Skeletal muscle satellite cell (primary cell): Measurements from ENCODE around the gene C4A.

ENCODE experiments used
- H3K27me3 ChIP-seq: 2 replicates; pipeline ENCODE4 v1.7.0; 2013; ENCODE audit warnings: low read length; ENCODE audit not compliant: control insufficient read depth, insufficient read depth
- H3K36me3 ChIP-seq: 2 replicates; pipeline ENCODE4 v1.7.0; 2013; ENCODE audit warnings: mild to moderate bottlenecking, control low read depth, low read length; ENCODE audit not compliant: insufficient read depth
- H3K4me1 ChIP-seq: 2 replicates; pipeline ENCODE4 v1.7.0; 2013; ENCODE audit warnings: low read length; ENCODE audit not compliant: control insufficient read depth, insufficient read depth
- H3K4me2 ChIP-seq: 2 replicates; pipeline ENCODE4 v1.7.0; 2013; ENCODE audit warnings: mild to moderate bottlenecking, low read length
- H3K4me3 ChIP-seq: 2 replicates; pipeline ENCODE4 v1.7.0; 2013; ENCODE audit warnings: low read length
- H3K9ac ChIP-seq: 2 replicates; pipeline ENCODE4 v1.7.0; 2013; ENCODE audit warnings: mild to moderate bottlenecking, low read depth, low read length, moderate library complexity
- H3K9me3 ChIP-seq: replicated peaks from 2 replicates; pipeline ENCODE4 v1.7.0; 2013; ENCODE audit warnings: mild to moderate bottlenecking, control low read depth, low read length

The C4A gene

GRCh38 chr6:31963921-31964320 is 17.9 kb upstream of the C4A start:
- Histone ChIP-seq H3K4me1 (peaks cover 6% of the 10 kb centered on the region), H3K4me3 (no peak overlapping the region), H3K9me3 (no peaks in the 10 kb centered on the region), H3K36me3 (peaks cover 70% of the 10 kb centered on the region), H3K27me3 (no peaks in the 10 kb centered on the region), H3K4me2 (no peak overlapping the region), H3K9ac (no peak overlapping the region)

DNA sequence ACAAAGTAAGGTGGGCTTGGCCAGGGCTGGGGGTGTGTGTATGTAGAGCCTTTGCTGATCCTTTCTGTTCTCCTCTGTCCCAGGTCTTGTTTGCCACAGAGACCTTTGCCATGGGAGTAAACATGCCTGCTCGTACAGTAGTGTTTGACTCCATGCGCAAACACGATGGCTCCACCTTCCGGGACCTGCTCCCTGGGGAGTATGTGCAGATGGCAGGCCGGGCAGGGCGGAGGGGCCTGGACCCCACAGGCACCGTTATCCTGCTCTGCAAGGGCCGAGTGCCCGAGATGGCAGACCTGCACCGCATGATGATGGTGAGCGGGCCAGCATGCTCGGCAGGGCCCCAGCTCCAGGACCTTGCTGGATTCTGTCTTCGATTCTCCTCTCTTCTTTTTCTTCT is 16.2 kb upstream of the C4A start:
- Histone ChIP-seq H3K9me3 (no peaks in the 10 kb centered on the region), H3K36me3 (peaks cover 80% of the 10 kb centered on the region), H3K4me2 (no peak overlapping the region), H3K4me3 (no peak overlapping the region), H3K4me1 (peaks cover 10% of the 10 kb centered on the region), H3K9ac (no peak overlapping the region), H3K27me3 (no peaks in the 10 kb centered on the region)

DNA sequence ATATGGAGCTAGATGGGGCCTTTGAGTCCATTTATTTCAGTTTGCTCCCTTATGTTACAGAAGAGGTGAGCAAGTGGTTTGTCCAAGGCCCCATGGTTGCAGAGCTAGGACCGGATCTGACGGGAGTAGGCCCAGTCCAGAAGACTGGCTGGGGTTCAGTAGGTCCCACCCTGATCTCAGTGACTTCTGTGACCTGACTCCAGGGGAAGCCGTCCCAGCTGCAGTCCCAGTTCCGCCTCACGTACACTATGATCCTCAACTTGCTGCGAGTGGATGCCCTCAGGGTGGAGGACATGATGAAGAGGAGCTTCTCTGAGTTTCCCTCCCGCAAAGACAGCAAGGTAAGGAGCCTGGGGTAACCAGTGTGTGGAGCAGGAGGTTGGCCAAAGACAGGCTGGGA is 15.4 kb upstream of the C4A start:
- Histone ChIP-seq H3K4me1 (peaks cover 19% of the 10 kb centered on the region), H3K36me3 (peaks cover 72% of the 10 kb centered on the region), H3K4me2 (no peak overlapping the region), H3K27me3 (no peaks in the 10 kb centered on the region), H3K4me3 (no peak overlapping the region), H3K9me3 (no peaks in the 10 kb centered on the region), H3K9ac (no peak overlapping the region)

DNA sequence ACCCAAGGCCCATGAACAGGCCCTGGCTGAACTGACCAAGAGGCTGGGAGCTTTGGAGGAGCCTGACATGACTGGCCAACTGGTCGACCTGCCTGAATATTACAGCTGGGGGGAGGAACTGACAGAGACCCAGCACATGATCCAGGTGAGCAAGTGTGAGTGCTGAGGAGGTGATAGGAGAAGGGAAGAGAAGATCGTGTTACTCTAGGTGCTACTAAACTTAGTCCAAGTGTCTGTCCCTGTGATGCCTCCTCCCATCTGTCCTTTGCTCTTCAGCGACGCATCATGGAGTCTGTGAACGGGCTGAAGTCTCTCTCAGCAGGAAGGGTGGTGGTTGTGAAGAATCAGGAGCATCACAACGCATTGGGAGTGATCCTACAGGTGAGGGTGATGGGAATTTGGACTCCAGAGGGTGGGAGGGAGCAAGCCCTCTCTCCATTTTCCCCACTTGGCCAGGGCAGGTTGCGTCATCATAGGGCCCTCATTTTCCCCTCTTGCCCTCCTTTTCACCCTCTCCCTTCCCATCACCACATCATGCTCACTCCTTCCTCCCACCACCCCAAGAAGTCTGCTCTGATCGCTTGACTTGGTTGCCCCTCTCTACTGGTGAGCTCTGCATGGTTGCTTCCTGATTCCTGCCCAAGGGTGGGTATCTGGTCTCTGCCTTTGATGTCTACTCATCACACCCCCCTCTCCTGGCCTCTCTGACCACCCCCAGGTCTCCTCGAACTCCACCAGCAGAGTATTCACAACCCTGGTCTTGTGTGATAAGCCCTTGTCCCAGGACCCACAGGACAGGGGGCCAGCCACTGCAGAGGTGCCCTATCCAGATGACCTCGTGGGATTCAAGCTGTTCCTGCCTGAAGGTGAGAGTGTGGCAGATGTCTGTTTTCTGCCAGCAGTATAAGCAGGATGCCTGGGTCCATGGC is 14.6 kb upstream of the C4A start:
- Histone ChIP-seq H3K9me3 (no peaks in the 10 kb centered on the region), H3K9ac (no peak overlapping the region), H3K4me1 (peaks cover 19% of the 10 kb centered on the region), H3K4me2 (no peak overlapping the region), H3K36me3 (peaks cover 65% of the 10 kb centered on the region), H3K27me3 (no peaks in the 10 kb centered on the region), H3K4me3 (no peak overlapping the region)

DNA sequence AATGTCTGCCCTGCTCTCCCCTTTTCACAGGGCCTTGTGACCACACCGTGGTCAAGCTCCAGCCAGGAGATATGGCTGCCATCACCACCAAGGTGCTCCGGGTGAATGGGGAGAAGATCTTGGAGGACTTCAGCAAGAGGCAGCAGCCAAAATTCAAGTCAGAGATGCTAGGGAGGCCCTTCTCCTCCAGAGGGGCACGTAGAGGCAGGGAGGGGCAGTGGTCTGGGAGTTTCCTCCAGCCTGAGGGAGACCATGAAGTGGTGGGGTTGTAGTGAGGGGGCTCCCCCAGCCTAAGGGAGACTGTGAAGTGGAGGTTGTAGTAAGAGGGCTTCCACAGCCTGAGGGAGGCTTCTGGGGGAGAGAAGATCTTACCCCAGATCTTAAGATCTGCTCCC is 13.9 kb upstream of the C4A start:
- Histone ChIP-seq H3K27me3 (no peaks in the 10 kb centered on the region), H3K4me1 (peaks cover 21% of the 10 kb centered on the region), H3K4me2 (no peak overlapping the region), H3K4me3 (no peak overlapping the region), H3K36me3 (peaks cover 58% of the 10 kb centered on the region), H3K9ac (no peak overlapping the region), H3K9me3 (no peaks in the 10 kb centered on the region)

GRCh38 chr6:31968326-31968725 is 13.5 kb upstream of the C4A start:
- H3K4me1 ChIP-seq = peaks cover 25% of the 10 kb centered on the region
- H3K27me3 ChIP-seq = no peaks in the 10 kb centered on the region
- no peak overlapping the region for H3K4me3 ChIP-seq
- no peak overlapping the region for H3K9ac ChIP-seq
- peaks cover 57% of the 10 kb centered on the region for H3K36me3 ChIP-seq
- H3K4me2 ChIP-seq = no peak overlapping the region
- H3K9me3 ChIP-seq = no peaks in the 10 kb centered on the region

DNA sequence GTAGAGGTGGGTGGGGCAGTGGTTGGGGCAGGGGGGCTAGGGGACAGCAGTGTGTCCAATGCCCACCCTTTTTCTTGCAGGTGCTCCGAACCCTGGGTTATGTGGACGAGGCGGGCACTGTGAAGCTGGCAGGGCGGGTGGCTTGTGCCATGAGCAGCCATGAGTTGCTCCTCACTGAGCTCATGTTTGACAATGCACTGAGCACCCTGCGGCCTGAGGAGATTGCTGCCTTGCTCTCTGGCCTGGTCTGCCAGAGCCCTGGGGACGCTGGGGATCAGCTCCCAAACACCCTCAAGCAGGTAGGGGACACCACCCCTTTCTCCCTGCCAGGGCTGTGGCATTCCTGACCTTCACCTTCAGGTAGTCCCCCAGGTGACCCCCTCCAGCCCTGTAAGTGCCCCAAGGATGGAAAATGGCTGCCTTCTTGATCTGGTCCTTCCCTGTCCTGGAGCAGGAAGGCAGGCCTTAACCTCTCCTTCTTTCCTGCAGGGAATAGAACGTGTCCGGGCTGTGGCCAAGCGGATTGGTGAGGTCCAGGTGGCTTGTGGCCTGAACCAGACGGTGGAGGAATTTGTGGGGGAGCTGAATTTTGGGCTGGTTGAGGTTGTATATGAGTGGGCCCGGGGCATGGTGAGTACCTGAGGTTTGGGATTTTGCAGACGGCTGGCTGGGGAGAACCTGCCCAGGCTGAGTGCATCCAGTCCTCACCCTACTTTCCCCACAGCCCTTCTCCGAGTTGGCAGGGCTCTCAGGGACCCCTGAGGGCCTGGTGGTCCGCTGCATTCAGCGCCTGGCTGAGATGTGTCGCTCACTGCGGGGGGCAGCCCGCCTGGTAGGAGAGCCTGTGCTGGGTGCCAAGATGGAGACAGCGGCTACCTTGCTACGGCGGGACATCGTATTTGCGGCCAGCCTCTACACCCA is 12.8 kb upstream of the C4A start:
- H3K9me3 ChIP-seq = no peaks in the 10 kb centered on the region
- peaks cover 49% of the 10 kb centered on the region for H3K36me3 ChIP-seq
- no peak overlapping the region for H3K4me2 ChIP-seq
- H3K4me3 ChIP-seq = no peak overlapping the region
- H3K9ac ChIP-seq = no peak overlapping the region
- H3K4me1 ChIP-seq = peaks cover 28% of the 10 kb centered on the region
- H3K27me3 ChIP-seq = no peaks in the 10 kb centered on the region

DNA sequence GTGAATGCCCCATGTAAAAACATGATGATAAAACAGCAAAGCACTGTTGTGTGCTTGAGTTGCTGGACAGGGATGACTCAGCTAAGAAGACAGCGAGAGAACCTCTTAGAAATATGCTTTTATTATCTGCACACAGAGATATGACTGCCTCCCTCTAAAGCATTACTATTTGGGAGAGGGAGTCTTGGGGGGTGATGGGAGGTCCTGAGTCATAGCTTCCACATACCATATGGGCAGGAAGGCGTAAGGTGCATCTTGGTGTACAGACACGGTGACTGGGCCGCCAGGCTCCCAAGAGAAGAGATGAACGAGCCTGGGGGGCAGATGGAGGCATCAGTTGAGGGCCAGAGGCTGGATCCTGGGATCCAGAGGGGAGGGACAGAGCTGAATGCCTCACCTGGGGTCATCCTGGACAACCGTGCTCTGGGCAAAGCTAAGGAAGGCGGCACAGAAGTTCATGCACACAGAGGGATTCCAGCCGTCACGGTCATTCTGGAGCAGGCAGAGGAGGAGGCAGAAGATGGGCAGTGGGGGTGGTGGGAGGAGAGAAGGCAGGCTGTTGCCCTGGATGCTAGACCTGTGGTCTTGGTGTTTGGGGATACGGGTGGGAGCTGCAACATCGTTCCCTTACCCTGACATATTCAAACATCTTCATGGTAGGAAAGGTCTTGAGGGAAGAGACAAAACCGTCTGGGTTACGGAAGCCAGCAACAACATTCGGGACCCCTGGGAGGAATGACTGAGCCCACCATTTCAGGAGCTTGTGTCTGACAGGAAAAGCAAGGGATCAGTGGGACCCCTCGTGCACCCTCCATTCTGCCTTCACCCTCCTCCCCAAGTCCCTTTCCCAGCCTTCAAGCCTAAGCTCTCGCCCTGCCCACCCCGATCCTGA is 11.9 kb upstream of the C4A start:
- peaks cover 44% of the 10 kb centered on the region for H3K36me3 ChIP-seq
- no peaks in the 10 kb centered on the region for H3K9me3 ChIP-seq
- peak overlapping the region; percentile 95 for H3K4me2 ChIP-seq
- H3K9ac ChIP-seq = peak overlapping the region; percentile 93
- H3K27me3 ChIP-seq = no peaks in the 10 kb centered on the region
- peak overlapping the region; percentile 91 for H3K4me3 ChIP-seq
- peaks cover 28% of the 10 kb centered on the region for H3K4me1 ChIP-seq

DNA sequence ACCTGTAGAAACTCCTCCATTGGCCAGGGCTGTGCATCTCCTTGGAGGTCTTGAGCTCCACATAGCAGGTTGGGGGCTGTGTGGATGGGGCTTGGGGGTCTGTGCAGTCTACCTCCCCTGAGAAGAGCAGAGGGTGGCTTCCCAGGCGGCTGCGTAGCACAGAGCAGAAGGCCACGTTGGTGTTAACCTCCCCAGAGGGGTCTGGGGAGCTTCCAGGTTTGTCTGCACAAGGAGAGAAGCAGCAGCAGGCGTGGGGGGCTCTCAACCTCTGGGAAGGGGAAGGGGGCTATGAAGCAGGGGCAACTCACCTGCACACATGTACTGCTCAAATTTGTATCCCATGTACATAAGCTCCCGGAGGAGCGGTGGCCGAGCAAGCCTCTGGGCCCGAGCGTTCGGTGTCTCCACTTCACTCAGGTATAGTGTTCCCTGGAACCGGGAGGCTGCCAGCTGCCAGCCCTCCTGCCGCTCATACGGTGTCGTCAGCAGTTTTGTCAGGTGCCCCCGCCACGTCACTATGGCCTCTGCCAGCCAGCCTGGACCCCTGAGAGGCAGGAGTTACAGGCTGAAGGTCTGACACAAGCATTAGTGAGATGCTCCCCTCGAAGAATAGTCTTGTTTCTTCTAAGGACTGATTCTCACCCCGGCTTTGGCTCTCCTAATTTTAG is 11.1 kb upstream of the C4A start:
- peaks cover 28% of the 10 kb centered on the region for H3K4me1 ChIP-seq
- peak overlapping the region; percentile 91 for H3K4me3 ChIP-seq
- H3K36me3 ChIP-seq = peaks cover 44% of the 10 kb centered on the region
- H3K9ac ChIP-seq = peak overlapping the region; percentile 93
- H3K27me3 ChIP-seq = no peaks in the 10 kb centered on the region
- peak overlapping the region; percentile 95 for H3K4me2 ChIP-seq
- H3K9me3 ChIP-seq = no peaks in the 10 kb centered on the region

GRCh38 chr6:31971279-31971992 is 10.4 kb upstream of the C4A start:
- Histone ChIP-seq H3K4me1 (peaks cover 28% of the 10 kb centered on the region), H3K9me3 (no peaks in the 10 kb centered on the region), H3K36me3 (peaks cover 38% of the 10 kb centered on the region), H3K4me3 (peak overlapping the region; percentile 91), H3K9ac (peak overlapping the region; percentile 93), H3K27me3 (no peaks in the 10 kb centered on the region), H3K4me2 (peak overlapping the region; percentile 95)
